Mucosa of descending colon (tissue), 3 donors: ENCODE results near the gene CHST1. TPM values are rescaled to one million over a fixed set of nuclear protein-coding genes. Genes with fewer than 3 reads are reported as not detected.
A peak's percentile ranks its signal among the peaks of the same experiment; 100 is the strongest.

Experiments used
- ATAC-seq: fragments of 200-7000 bp; cut with Tn5 transposase; one replicate; pipeline ENCODE4 v1.9.1; 2020; ENCODE audit warnings: mild to moderate bottlenecking, moderate library complexity
- DNase-seq, 3 donors: peaks; one replicate each; pipeline ENCODE4 v3.0.0-alpha.2; 2020
- H3K36me3 ChIP-seq: fragments of 200-600 bp; one replicate; pipeline ENCODE4 v1.8.0; 2021; ENCODE audit warnings: low read depth, mild to moderate bottlenecking
- H3K4me1 ChIP-seq: fragments of 200-600 bp; one replicate; pipeline ENCODE4 v1.8.0; 2021; ENCODE audit warnings: low read depth, mild to moderate bottlenecking
- H3K4me3 ChIP-seq: fragments of 200-600 bp; one replicate; pipeline ENCODE4 v1.8.0; 2021; ENCODE audit warnings: mild to moderate bottlenecking
- H3K9me3 ChIP-seq: fragments of 200-600 bp; one replicate; pipeline ENCODE4 v1.8.0; 2021; ENCODE audit warnings: mild to moderate bottlenecking
- intact Hi-C, 2 donors: fragments of 100-400 bp; cut with DNase I in 1 of 2; cut with micrococcal nuclease in 1 of 2; formaldehyde crosslinking; loops; one replicate each; pipeline versions ENCODE4 v1.11.0 to v1.11.1; 2022; cut with DNase I, micrococcal nuclease
- long read RNA-seq, 2 donors: library from polyadenylated mRNA; unstranded; transcript quantifications; one replicate each; pipeline ENCODE4 v2.0.0, GENCODE V29; 2019 to 2021
- total RNA-seq, 3 donors: library from RNA; stranded (reverse); fragmentation: NEBNext Ultra II Directional in 2 of 3; extraction: Animal tissue kit (Norgen Biotek cat#: 25700) in 2 of 3; gene quantifications; one replicate each; pipeline versions ENCODE4 v1.2.1 to v1.2.4, GENCODE V29; 2021 to 2023
- TF ChIP-seq, protein P1 (sequence below): fragments of 200-600 bp; IDR thresholded peaks from one replicate; pipeline ENCODE4 v1.8.0; 2022; ENCODE audit warnings: antibody characterized with exemption, mild to moderate bottlenecking
- donor health status: DM: no; HTN: no; CAD: no; lungs with moderate emphysema.
- donor health status: DM: no; HTN: no; CAD: no.
- donor health status: DM: no; HTN: yes; CAD: no.

Gene CHST1, protein sequence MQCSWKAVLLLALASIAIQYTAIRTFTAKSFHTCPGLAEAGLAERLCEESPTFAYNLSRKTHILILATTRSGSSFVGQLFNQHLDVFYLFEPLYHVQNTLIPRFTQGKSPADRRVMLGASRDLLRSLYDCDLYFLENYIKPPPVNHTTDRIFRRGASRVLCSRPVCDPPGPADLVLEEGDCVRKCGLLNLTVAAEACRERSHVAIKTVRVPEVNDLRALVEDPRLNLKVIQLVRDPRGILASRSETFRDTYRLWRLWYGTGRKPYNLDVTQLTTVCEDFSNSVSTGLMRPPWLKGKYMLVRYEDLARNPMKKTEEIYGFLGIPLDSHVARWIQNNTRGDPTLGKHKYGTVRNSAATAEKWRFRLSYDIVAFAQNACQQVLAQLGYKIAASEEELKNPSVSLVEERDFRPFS
- total RNA-seq: 1 to 10 TPM in 2 of 3 donors, under 1 TPM in 1; 0.58 to 2.8 (median 1.4) TPM
- long read RNA-seq, donor 1, partial matches to known transcripts: 0 of 3 reads
- long read RNA-seq, donor 1, other reads (novel, unspliced or antisense): 1 of 3 reads
- long read RNA-seq, donor 2: 0 reads

DNA sequence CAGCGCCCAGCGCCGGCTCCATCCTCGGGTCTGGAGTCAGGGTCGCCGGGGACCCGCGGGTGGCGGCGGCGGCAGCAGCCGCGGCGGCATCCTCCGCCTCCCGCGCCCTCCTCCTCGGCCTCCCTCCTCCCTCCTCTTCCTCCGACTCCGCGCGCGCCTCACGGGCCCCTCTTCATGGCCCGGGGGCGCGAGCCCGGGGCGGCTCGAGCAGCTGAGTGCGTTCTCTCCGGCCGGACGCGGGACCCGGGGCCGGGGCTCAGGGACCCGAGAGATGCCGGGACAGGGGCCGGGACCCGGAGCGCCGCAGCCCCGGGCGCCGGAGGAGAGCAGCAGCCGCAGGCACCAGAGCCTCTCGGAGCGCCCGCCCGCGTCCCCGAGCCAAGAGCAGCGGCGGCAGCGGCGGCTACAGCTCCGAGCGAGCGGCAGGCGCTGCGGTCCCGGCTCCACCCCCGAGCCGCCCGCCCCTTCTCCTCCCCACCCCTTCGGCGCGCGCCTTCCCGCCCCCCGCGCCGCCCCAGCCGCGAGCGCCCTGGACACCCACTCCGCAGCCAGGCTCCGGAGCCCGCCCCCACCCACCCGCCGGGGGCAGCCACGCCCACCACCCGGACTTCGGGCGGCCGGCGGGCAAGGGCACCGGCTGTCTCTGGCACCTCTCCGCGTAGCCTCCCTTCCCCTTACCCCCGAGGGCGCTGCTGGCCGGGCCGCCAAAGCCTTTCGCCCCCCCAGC, at the start of gene CHST1:
Gene CHST1, minus strand, starts transcription at position 417 of the 727 bp plus-strand sequence. CDS start 14,699 bp downstream, outside the sequence.
- ATAC-seq (peak; percentile 58), DNase-seq (peak in 2 of 3 donors; percentile 16 to 60)
- intact Hi-C loops: no loop called here
- Histone ChIP-seq H3K9me3 (no peaks in the 10 kb centered on the region), H3K4me1 (peaks cover 17% of the 10 kb centered on the region), H3K4me3 (peak within 1 kb of the TSS; percentile 17), H3K36me3 (no peaks in the 10 kb centered on the region)
- TF ChIP-seq, protein P1, sequence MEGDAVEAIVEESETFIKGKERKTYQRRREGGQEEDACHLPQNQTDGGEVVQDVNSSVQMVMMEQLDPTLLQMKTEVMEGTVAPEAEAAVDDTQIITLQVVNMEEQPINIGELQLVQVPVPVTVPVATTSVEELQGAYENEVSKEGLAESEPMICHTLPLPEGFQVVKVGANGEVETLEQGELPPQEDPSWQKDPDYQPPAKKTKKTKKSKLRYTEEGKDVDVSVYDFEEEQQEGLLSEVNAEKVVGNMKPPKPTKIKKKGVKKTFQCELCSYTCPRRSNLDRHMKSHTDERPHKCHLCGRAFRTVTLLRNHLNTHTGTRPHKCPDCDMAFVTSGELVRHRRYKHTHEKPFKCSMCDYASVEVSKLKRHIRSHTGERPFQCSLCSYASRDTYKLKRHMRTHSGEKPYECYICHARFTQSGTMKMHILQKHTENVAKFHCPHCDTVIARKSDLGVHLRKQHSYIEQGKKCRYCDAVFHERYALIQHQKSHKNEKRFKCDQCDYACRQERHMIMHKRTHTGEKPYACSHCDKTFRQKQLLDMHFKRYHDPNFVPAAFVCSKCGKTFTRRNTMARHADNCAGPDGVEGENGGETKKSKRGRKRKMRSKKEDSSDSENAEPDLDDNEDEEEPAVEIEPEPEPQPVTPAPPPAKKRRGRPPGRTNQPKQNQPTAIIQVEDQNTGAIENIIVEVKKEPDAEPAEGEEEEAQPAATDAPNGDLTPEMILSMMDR: no peak

- Histone ChIP-seq H3K4me1 (no peaks in the 10 kb centered on the region), H3K4me3 (no peak overlapping the region), H3K36me3 (no peaks in the 10 kb centered on the region), H3K9me3 (no peaks in the 10 kb centered on the region)
- no peak for ATAC-seq
- intact Hi-C loops: no loop called here
- TF ChIP-seq, protein P1: no peak
- DNase-seq: no peak
These were observed 48.2 kb upstream of the CHST1 start for GRCh38 chr11:45713573-45713972.

- intact Hi-C loops: no loop called here
- Histone ChIP-seq H3K4me1 (no peaks in the 10 kb centered on the region), H3K36me3 (no peaks in the 10 kb centered on the region), H3K4me3 (no peak overlapping the region), H3K9me3 (no peaks in the 10 kb centered on the region)
- DNase-seq (no peak), ATAC-seq (no peak)
- TF ChIP-seq, protein P1: no peak
These were observed 45.1 kb upstream of the CHST1 start for GRCh38 chr11:45710561-45710960.

DNA sequence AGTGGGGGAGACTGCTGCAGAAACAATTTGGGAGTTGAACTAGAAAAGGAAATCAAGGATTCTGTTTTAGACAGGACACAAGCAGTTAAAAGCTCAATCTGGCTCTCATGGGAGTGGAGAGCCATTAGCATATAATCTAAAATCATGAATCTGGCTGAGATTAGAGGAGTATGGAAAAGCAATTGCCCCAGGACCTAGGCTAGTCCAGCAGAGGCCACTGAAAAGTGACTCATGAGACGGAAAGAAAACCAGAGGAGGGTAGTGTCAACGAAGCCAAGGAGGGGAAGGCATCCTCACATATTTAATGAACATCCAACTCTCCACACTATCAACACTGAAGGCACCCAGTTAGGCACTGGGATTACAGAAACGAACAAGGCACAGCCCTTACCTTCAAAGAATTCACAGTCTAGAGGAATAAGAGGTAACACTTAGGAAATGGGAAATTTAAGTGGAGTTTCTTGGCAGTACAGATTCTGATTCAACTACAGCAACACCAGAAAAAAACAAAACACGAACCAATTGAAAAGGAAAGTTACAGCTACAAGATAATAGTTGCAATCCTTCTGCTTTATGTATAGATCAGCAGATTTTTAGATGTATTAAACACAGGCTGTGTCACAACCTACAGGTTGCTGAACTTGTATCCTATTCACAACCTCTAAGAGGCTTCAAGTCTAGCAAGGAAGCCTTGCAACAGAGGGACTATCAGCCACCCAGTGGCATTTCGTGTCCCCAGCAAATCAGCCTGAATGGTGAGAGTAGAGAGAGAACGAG, 43.7 kb upstream of the CHST1 start:
- H3K4me1 ChIP-seq: no peaks in the 10 kb centered on the region
- intact Hi-C loops: no loop called here
- DNase-seq (no peak), ATAC-seq (no peak)
- no peak overlapping the region for H3K4me3 ChIP-seq
- H3K9me3 ChIP-seq: no peaks in the 10 kb centered on the region
- TF ChIP-seq, protein P1: no peak
- H3K36me3 ChIP-seq: no peaks in the 10 kb centered on the region

- Histone ChIP-seq H3K9me3 (no peaks in the 10 kb centered on the region), H3K36me3 (no peaks in the 10 kb centered on the region), H3K4me3 (no peak overlapping the region), H3K4me1 (no peaks in the 10 kb centered on the region)
- DNase-seq (no peak), ATAC-seq (no peak)
- TF ChIP-seq, protein P1: no peak
- intact Hi-C loops: no loop called here
These were observed 39.2 kb upstream of the CHST1 start for GRCh38 chr11:45704635-45705034.
